MG63 (cell line): ENCODE results near the gene VPS29. TPM values are rescaled to one million over a fixed set of nuclear protein-coding genes. Genes with fewer than 3 reads are reported as not detected.
"Not testable (repeated sequence)": the region's sequence is repeated elsewhere in the genome, so short reads cannot be mapped to it uniquely, and the experiment has no call there.

Experiments
- DNase-seq: peaks from one replicate; pipeline ENCODE4 v3.0.0-alpha.2; 2020
- H3K27me3 ChIP-seq: fragments of 250-450 bp; sonication (Bioruptor Pico); 2 replicates; pipeline ENCODE4 v1.5.1; 2020; ENCODE audit warnings: mild to moderate bottlenecking, moderate library complexity
- H3K36me3 ChIP-seq: fragments of 250-450 bp; sonication (Bioruptor Pico); 2 replicates; pipeline ENCODE4 v1.5.1; 2020; ENCODE audit warnings: mild to moderate bottlenecking, moderate library complexity
- H3K4me3 ChIP-seq: fragments of 250-450 bp; sonication (Bioruptor Pico); 2 replicates; pipeline ENCODE4 v1.5.1; 2020; ENCODE audit warnings: mild to moderate bottlenecking, moderate library complexity
- H3K9me3 ChIP-seq: fragments of 250-450 bp; sonication (Bioruptor Pico); 2 replicates; pipeline ENCODE4 v1.5.1; 2020; ENCODE audit warnings: mild to moderate bottlenecking, moderate library complexity
- total RNA-seq: library from RNA; depleted of rRNA; stranded (reverse); fragments of >200 nt; shearing (Covaris generic); gene quantifications from 2 replicates; pipeline ENCODE4 v1.2.3, GENCODE V29; 2014; ENCODE audit warnings: low replicate concordance

The VPS29 gene
- total RNA-seq, 1 experiment from 2014 or later = 33.5 TPM

DNA sequence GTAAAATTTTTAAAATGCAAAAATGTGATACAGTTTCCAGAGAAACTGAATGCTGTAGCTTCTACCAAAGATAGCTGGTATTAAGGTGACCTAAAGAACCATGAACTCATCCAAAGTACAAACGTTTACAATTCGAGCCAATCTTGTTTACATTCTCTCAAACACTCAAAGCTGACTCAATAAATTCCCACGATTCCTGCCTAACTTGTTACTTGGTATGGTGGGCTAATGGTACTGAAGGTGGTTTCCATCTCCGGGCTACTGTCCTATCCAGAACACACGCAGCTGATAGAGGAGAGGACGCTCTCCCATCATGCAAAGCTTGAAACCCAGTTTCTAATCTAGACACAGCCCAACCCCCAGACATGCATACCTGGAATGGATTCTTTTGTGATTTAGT lies 31.7 kb upstream of the VPS29 start:
- no peak for DNase-seq
- Histone ChIP-seq H3K9me3 (no peaks in the 10 kb centered on the region), H3K27me3 (no peaks in the 10 kb centered on the region), H3K4me3 (no peak overlapping the region), H3K36me3 (peaks cover 21% of the 10 kb centered on the region)

GRCh38 chr12:110532644-110533043 lies 30.7 kb upstream of the VPS29 start:
- H3K36me3 ChIP-seq = peaks cover 19% of the 10 kb centered on the region
- H3K9me3 ChIP-seq = no peaks in the 10 kb centered on the region
- no peak overlapping the region for H3K4me3 ChIP-seq
- DNase-seq = no peak
- no peaks in the 10 kb centered on the region for H3K27me3 ChIP-seq

DNA sequence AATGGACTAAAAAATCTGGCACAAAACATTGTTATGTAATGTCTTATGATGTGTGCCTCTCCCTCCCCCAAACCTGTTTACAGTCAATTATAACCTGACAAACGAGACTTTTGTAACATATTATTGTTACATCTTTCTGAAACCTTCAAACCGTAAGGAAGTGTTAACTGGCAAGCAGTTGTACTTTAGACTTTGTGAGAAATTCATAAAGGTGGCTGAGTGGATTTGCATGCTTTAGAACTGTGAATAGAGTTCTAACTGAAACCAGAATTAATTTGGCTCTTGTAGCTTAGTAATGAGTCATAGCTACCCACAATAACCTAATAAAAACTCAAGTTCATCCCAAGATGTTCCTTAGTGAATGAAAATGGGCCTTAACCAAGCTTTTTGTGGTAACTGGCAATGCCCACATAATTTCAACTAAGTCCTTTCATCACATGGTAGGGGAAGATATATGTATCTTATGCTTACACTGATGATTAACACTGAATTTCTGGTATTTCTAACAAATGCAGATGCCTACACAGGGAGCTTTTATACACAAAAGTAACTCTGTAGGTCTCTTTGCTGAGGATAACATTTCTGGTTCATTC lies 29.9 kb upstream of the VPS29 start:
- H3K4me3 ChIP-seq = no peak overlapping the region
- H3K27me3 ChIP-seq = no peaks in the 10 kb centered on the region
- H3K36me3 ChIP-seq = peaks cover 14% of the 10 kb centered on the region
- no peaks in the 10 kb centered on the region for H3K9me3 ChIP-seq
- no peak for DNase-seq

GRCh38 chr12:110530511-110530910 lies 28.6 kb upstream of the VPS29 start:
- H3K36me3 ChIP-seq = peaks cover 3% of the 10 kb centered on the region; the same call in 1 of the 2 replicates
- H3K9me3 ChIP-seq = no peaks in the 10 kb centered on the region
- no peak for DNase-seq
- H3K27me3 ChIP-seq = no peaks in the 10 kb centered on the region
- H3K4me3 ChIP-seq = no peak overlapping the region

- Histone ChIP-seq H3K36me3 (no peaks in the 10 kb centered on the region), H3K27me3 (no peaks in the 10 kb centered on the region), H3K4me3 (no peak overlapping the region), H3K9me3 (no peaks in the 10 kb centered on the region)
- DNase-seq = no peak
Measured at GRCh38 chr12:110528277-110528839, 26.4 kb upstream of the VPS29 start.

- not testable (repeated sequence) for DNase-seq
Measured at GRCh38 chr12:110520876-110521712, 19.2 kb upstream of the VPS29 start.

GRCh38 chr12:110518014-110518413 lies 16.1 kb upstream of the VPS29 start:
- not testable (repeated sequence) for H3K9me3 ChIP-seq, DNase-seq, H3K27me3 ChIP-seq, H3K36me3 ChIP-seq, H3K4me3 ChIP-seq

More at GRCh38 chr12:110520876-110521712, 19.2 kb upstream of the VPS29 start:
- not testable (repeated sequence) for H3K36me3 ChIP-seq, H3K9me3 ChIP-seq, H3K27me3 ChIP-seq, H3K4me3 ChIP-seq

DNA sequence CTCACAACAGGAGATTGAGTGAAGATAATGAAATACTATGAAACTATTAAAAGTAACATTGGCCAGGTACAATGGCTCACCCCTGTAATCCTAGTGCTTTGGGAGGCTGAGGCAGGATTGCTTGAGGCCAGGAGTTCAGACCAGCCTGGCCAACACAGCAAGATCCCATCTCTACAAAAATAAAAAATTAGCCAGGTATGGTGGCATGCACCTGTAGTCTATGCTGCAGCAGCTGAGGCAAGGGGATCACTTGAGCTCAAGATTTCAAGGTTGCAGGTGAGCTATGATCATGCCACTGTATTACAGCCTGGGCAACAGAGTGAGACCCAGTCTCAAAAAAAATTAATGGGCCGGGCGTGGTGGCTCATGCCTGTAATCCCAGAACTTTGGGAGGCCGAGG lies 15.1 kb upstream of the VPS29 start:
- no peaks in the 10 kb centered on the region for H3K9me3 ChIP-seq
- no peak overlapping the region for H3K4me3 ChIP-seq
- no peak for DNase-seq
- H3K36me3 ChIP-seq = no peaks in the 10 kb centered on the region
- no peaks in the 10 kb centered on the region; the same call in 1 of the 2 replicates for H3K27me3 ChIP-seq

GRCh38 chr12:110514363-110514762 lies 12.5 kb upstream of the VPS29 start:
- DNase-seq = no peak
- no peaks in the 10 kb centered on the region; the same call in 1 of the 2 replicates for H3K27me3 ChIP-seq
- no peak overlapping the region for H3K4me3 ChIP-seq
- H3K9me3 ChIP-seq = no peaks in the 10 kb centered on the region
- no peaks in the 10 kb centered on the region for H3K36me3 ChIP-seq

GRCh38 chr12:110513842-110514241 lies 11.9 kb upstream of the VPS29 start:
- DNase-seq = no peak
- no peaks in the 10 kb centered on the region for H3K9me3 ChIP-seq
- H3K27me3 ChIP-seq = no peaks in the 10 kb centered on the region; the same call in 1 of the 2 replicates

DNA sequence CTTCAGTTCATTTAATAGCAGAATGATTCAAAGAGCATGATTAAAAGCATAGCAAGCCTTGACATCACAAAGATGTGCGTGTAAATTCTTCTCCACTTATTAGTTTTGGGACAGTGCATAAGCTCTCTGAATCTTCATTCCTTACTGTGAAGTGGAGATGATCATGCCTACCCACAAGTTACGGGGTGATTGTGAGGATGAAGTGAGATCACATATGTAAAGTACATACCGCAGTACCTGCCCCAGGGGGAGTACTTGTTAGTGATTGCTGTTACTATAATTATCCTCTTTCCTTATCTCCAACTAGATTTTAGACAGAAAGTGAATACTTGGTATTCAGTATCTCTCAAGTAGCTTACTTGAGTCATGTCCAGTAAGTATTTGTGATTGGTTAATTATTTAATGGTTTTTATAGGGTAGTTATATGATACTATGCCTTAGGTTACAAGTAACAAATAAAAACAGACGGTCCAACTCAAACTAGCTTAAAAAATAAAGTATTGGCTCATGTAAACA lies 6.2 kb upstream of the VPS29 start:
- Histone ChIP-seq H3K4me3 (no peak overlapping the region), H3K9me3 (no peaks in the 10 kb centered on the region), H3K36me3 (no peaks in the 10 kb centered on the region), H3K27me3 (no peaks in the 10 kb centered on the region)
- no peak for DNase-seq

More at GRCh38 chr12:110513842-110514241, 11.9 kb upstream of the VPS29 start:
- Histone ChIP-seq H3K4me3 (no peak overlapping the region), H3K36me3 (no peaks in the 10 kb centered on the region)

DNA sequence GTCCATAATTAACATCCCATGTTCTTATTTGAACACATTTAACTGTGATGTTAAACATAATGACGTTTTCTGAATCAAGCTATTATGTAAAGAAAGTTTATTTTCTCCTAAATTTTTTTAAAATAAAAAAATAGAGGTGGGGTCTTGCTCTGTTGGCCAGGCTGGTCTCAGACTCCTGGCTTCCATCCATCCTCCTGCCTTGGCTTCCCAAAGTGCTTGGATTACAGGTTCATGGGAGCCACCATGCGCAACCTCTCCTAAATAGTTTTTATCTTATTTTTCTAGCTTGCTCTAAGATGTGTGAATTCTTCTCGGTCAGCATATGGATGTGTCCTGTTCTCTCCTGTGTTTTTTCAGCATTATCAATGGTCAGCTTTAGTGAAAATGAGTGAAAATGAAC lies 3.4 kb upstream of the VPS29 start:
- H3K9me3 ChIP-seq = no peaks in the 10 kb centered on the region
- no peak for DNase-seq
- H3K36me3 ChIP-seq = no peaks in the 10 kb centered on the region
- H3K4me3 ChIP-seq = no peak overlapping the region
- H3K27me3 ChIP-seq = no peaks in the 10 kb centered on the region

DNA sequence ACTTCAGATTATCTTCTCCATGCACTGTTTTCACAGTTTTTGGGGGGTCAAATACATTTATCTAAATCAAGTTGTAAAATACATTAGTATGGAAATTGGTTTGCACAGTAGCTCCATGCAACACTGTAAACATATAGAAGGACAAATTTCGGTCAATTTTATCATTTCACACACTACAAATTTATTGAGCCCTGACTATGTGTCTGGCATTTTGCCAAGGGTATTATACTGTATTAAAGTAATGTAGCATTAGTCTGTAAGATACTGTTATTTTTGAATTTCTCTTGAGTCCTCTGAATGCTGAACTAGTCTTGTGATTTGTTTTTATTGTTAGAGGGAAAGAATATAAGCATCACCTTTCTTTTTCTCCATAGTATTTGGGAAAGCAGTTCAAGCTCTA lies 1.5 kb upstream of the VPS29 start:
- H3K27me3 ChIP-seq = no peaks in the 10 kb centered on the region
- DNase-seq = no peak
- peaks cover 8% of the 10 kb centered on the region for H3K36me3 ChIP-seq
- no peak overlapping the region for H3K4me3 ChIP-seq
- no peaks in the 10 kb centered on the region for H3K9me3 ChIP-seq

- Histone ChIP-seq H3K9me3 (no peaks in the 10 kb centered on the region), H3K36me3 (peaks cover 18% of the 10 kb centered on the region), H3K4me3 (peak overlapping the region; percentile 76), H3K27me3 (no peaks in the 10 kb centered on the region)
- DNase-seq = peak; percentile 53
Measured at GRCh38 chr12:110501399-110501751, 536 bp downstream of the VPS29 start.

DNA sequence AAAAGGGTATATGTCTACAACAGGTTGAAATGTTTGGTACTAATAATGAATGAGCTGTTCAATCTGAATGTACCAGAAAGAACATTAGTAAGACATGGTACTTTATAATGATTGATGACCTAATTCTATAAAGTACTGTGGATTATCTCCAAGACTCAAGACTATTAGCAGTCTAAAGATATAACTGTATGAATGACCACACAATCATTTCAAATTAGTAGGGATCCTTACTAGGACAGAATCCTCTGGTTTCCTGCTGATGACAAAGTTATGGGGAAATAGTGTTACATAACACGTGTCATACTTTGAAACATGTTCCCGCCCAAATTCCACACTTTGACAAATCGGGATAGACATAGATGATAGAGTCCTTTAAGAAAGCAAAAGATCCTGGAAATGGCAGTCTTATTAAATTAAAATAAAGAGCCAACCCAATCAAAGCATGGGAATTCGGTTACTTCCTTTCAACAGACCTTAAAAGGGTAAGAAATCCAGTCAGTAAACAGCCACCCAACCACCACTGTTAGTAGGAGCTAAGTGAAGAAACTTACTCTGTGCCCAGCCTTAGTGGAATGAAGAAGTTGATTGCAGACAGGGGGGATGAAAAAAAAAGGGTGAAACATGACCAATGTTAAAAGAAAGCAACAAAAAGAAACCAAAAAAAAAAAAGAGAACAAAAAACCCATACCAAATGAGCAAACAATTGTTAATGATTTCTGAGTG lies 2.8 kb downstream of the VPS29 start:
- H3K4me3 ChIP-seq = no peak overlapping the region
- peaks cover 40% of the 10 kb centered on the region for H3K36me3 ChIP-seq
- H3K27me3 ChIP-seq = no peaks in the 10 kb centered on the region
- DNase-seq = no peak
- H3K9me3 ChIP-seq = no peaks in the 10 kb centered on the region

GRCh38 chr12:110475426-110475825 lies 26.5 kb downstream of the VPS29 start:
- Histone ChIP-seq H3K27me3 (no peaks in the 10 kb centered on the region), H3K36me3 (peaks cover 16% of the 10 kb centered on the region), H3K9me3 (no peaks in the 10 kb centered on the region), H3K4me3 (no peak overlapping the region)
- DNase-seq = no peak
